Bronchial epithelial cell (primary cell): Measurements from ENCODE around the gene SCRG1. TPM values are rescaled to one million over a fixed set of nuclear protein-coding genes. Genes with fewer than 3 reads are reported as not detected.

Source experiments
- DNase-seq: peaks from one replicate; pipeline ENCODE4 v3.0.0-alpha.2; 2010; ENCODE audit warnings: low read depth
- FAIRE-seq: peaks from 2 replicates; lab custom pipeline; 2011; peaks lifted over from hg19 to GRCh38; lab: Jason Lieb, UNC
- H3K27me3 ChIP-seq: 2 replicates; pipeline ENCODE4 v1.5.1; 2011; ENCODE audit warnings: low read length; ENCODE audit not compliant: control insufficient read depth, insufficient read depth
- H3K36me3 ChIP-seq: 2 replicates; pipeline ENCODE4 v1.5.1; 2011; ENCODE audit warnings: low read length; ENCODE audit not compliant: control insufficient read depth, insufficient read depth
- H3K4me3 ChIP-seq: 2 replicates; pipeline ENCODE4 v1.5.1; 2011; ENCODE audit warnings: mild to moderate bottlenecking, low read depth, low read length, control low read depth
- total RNA-seq: library from RNA; depleted of rRNA; stranded (reverse); fragments of >200 nt; gene quantifications from 2 replicates; pipeline ENCODE4 v1.2.1, GENCODE V29; 2014
- TF ChIP-seq, protein P1 (sequence below): IDR thresholded peaks from 2 replicates; pipeline ENCODE4 v1.5.1; 2011; ENCODE audit warnings: mild to moderate bottlenecking, moderate library complexity, low read length, control low read depth, inconsistent platforms; ENCODE audit not compliant: insufficient read depth, severe bottlenecking

SCRG1 gene
- total RNA-seq, 1 donor from 2014 or later: not detected

GRCh38 chr4:173401063-173401462, 2.1 kb upstream of the SCRG1 start:
- TF ChIP-seq, protein P1, sequence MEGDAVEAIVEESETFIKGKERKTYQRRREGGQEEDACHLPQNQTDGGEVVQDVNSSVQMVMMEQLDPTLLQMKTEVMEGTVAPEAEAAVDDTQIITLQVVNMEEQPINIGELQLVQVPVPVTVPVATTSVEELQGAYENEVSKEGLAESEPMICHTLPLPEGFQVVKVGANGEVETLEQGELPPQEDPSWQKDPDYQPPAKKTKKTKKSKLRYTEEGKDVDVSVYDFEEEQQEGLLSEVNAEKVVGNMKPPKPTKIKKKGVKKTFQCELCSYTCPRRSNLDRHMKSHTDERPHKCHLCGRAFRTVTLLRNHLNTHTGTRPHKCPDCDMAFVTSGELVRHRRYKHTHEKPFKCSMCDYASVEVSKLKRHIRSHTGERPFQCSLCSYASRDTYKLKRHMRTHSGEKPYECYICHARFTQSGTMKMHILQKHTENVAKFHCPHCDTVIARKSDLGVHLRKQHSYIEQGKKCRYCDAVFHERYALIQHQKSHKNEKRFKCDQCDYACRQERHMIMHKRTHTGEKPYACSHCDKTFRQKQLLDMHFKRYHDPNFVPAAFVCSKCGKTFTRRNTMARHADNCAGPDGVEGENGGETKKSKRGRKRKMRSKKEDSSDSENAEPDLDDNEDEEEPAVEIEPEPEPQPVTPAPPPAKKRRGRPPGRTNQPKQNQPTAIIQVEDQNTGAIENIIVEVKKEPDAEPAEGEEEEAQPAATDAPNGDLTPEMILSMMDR: no peak
- DNase-seq (no peak), FAIRE-seq (no peak)
- H3K27me3 ChIP-seq: peaks cover 2% of the 10 kb centered on the region
- H3K36me3 ChIP-seq: no peaks in the 10 kb centered on the region
- H3K4me3 ChIP-seq: no peak overlapping the region

DNA sequence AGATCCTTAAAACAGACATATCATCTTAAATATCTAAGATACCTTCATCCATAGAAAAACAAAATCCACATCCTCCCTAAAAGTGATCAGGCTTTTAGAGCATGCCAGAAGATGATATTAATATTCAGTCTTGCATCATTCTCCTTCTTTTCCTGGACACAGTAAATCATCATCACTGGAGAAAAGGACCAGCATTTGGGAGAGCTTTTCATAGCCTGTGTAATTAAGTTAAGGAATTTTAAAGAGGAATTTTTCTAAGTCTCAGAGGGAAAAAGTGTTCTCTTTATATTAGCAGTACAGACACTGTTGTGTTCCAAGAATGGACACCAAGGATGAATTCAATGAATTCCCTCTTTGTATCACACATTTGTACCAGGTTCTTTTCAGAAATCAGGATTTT, 696 bp downstream of the SCRG1 start:
- no peak overlapping the region for H3K4me3 ChIP-seq
- FAIRE-seq (no peak), DNase-seq (no peak)
- peaks cover 2% of the 10 kb centered on the region for H3K27me3 ChIP-seq
- H3K36me3 ChIP-seq: no peaks in the 10 kb centered on the region
- TF ChIP-seq, protein P1: no peak

DNA sequence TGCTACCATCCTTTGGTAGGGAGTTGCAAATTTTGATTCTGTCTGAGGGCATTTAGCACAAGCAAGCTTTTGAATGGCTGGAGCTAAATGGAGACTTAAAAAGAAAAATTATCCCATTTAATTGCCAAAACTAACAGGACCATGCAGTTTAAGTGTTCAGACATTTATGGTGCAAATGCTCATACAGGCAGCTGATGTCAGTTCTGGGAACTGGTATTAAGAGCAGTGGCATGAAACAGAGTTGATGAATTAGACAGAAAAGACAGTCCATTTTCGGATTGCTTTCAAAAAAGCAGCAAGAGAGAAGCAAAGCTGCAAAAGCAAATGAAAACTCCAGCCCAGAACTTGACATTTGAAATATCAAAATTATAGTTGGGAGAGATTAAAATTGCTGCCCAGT, 1.3 kb downstream of the SCRG1 start:
- TF ChIP-seq, protein P1: no peak
- Histone ChIP-seq H3K4me3 (no peak overlapping the region), H3K27me3 (peaks cover 2% of the 10 kb centered on the region), H3K36me3 (no peaks in the 10 kb centered on the region)
- FAIRE-seq: no peak
- no peak for DNase-seq

- Histone ChIP-seq H3K27me3 (no peaks in the 10 kb centered on the region), H3K4me3 (no peak overlapping the region), H3K36me3 (no peaks in the 10 kb centered on the region)
- FAIRE-seq (no peak), DNase-seq (no peak)
- TF ChIP-seq, protein P1: no peak
These were observed 7.2 kb downstream of the SCRG1 start for GRCh38 chr4:173391701-173392100.

- peak; percentile 27 for DNase-seq
- Histone ChIP-seq H3K4me3 (no peak overlapping the region), H3K36me3 (no peaks in the 10 kb centered on the region), H3K27me3 (no peaks in the 10 kb centered on the region)
- TF ChIP-seq, protein P1: no peak
- no peak for FAIRE-seq
These were observed 12.2 kb downstream of the SCRG1 start for GRCh38 chr4:173386751-173387150.

- Histone ChIP-seq H3K27me3 (no peaks in the 10 kb centered on the region), H3K36me3 (no peaks in the 10 kb centered on the region), H3K4me3 (no peak overlapping the region)
- DNase-seq: no peak
- TF ChIP-seq, protein P1: no peak
- no peak for FAIRE-seq
These were observed 16.6 kb downstream of the SCRG1 start for GRCh38 chr4:173382349-173382748.
